ENCODE results near the gene AGBL4. TPM values are rescaled to one million over a fixed set of nuclear protein-coding genes. Genes with fewer than 3 reads are reported as not detected.

Gene AGBL4
- total RNA-seq, 1 donor from 2014 or later = 3.1 TPM

DNA sequence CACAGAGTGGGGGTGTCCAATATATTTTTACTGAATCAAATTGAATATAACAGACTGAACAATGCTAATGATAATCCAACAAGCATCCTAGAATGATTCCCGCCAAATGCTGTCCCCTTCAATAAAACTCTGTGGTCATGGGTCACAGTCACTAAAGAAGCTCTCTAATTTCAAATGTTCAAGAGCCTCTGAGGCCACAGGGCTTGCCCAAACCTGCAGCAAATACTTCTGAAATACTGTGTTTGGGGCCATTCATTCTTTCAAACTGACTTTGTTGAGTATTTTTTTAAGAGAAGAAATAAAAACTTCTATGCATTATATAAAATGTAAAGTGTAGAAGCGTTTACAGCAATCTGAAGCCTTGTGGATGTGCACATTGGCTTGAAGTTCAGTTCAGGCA, 1239.5 kb downstream of the AGBL4 start:
- TF ChIP-seq, protein P1, sequence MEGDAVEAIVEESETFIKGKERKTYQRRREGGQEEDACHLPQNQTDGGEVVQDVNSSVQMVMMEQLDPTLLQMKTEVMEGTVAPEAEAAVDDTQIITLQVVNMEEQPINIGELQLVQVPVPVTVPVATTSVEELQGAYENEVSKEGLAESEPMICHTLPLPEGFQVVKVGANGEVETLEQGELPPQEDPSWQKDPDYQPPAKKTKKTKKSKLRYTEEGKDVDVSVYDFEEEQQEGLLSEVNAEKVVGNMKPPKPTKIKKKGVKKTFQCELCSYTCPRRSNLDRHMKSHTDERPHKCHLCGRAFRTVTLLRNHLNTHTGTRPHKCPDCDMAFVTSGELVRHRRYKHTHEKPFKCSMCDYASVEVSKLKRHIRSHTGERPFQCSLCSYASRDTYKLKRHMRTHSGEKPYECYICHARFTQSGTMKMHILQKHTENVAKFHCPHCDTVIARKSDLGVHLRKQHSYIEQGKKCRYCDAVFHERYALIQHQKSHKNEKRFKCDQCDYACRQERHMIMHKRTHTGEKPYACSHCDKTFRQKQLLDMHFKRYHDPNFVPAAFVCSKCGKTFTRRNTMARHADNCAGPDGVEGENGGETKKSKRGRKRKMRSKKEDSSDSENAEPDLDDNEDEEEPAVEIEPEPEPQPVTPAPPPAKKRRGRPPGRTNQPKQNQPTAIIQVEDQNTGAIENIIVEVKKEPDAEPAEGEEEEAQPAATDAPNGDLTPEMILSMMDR (IDR thresholded peaks at IDR 0.05; ENCODE audit: unreplicated experiment) = no peak
- no peaks in the 10 kb centered on the region for H3K9me3 Mint-ChIP-seq (ENCODE audit: low read depth)
- no peaks in the 10 kb centered on the region for H3K4me1 Mint-ChIP-seq (ENCODE audit: low read depth)
- H3K27me3 Mint-ChIP-seq = peaks cover 5% of the 10 kb centered on the region
- no peaks in the 10 kb centered on the region for H3K36me3 Mint-ChIP-seq (ENCODE audit: insufficient read depth)
- H3K27ac Mint-ChIP-seq = no peak overlapping the region
- H3K4me3 Mint-ChIP-seq (ENCODE audit: low read depth) = no peak overlapping the region
- DNase-seq (ENCODE audit: low spot score, unreplicated experiment) = no peak

GRCh38 chr1:48777219-48777895, 1246.4 kb downstream of the AGBL4 start:
- peaks cover 36% of the 10 kb centered on the region for H3K4me1 Mint-ChIP-seq (ENCODE audit: low read depth)
- peak overlapping the region; percentile 65 for H3K27ac Mint-ChIP-seq
- DNase-seq (ENCODE audit: low spot score, unreplicated experiment) = no peak

GRCh38 chr1:48776393-48777218, 1247.1 kb downstream of the AGBL4 start, which contains the start of gene BEND5:
BEND5 (minus strand) TSS chr1:48776891; CDS start chr1:48776831, 60 bp downstream.
- Mint-ChIP-seq H3K4me1 (ENCODE audit: low read depth) (peaks cover 42% of the 10 kb centered on the region), H3K4me3 (ENCODE audit: low read depth) (peak within 1 kb of the TSS; percentile 100), H3K27me3 (peaks cover 5% of the 10 kb centered on the region), H3K9me3 (ENCODE audit: low read depth) (no peaks in the 10 kb centered on the region), H3K27ac (peak within 1 kb of the TSS; percentile 93), H3K36me3 (ENCODE audit: insufficient read depth) (peaks cover 9% of the 10 kb centered on the region)
- peak; percentile 62 for DNase-seq (ENCODE audit: low spot score, unreplicated experiment)
- TF ChIP-seq, protein P1 (IDR thresholded peaks at IDR 0.05; ENCODE audit: unreplicated experiment) = no peak

More at GRCh38 chr1:48777219-48777895, 1246.4 kb downstream of the AGBL4 start:
- peaks cover 5% of the 10 kb centered on the region for H3K27me3 Mint-ChIP-seq
- peak overlapping the region; percentile 100 for H3K4me3 Mint-ChIP-seq (ENCODE audit: low read depth)
- TF ChIP-seq, protein P1 (IDR thresholded peaks at IDR 0.05; ENCODE audit: unreplicated experiment) = no peak
- H3K9me3 Mint-ChIP-seq (ENCODE audit: low read depth) = no peaks in the 10 kb centered on the region
- H3K36me3 Mint-ChIP-seq (ENCODE audit: insufficient read depth) = peaks cover 5% of the 10 kb centered on the region

- peak overlapping the region; percentile 100 for H3K4me3 Mint-ChIP-seq (ENCODE audit: low read depth)
- H3K9me3 Mint-ChIP-seq (ENCODE audit: low read depth) = no peaks in the 10 kb centered on the region
- TF ChIP-seq, protein P1 (IDR thresholded peaks at IDR 0.05; ENCODE audit: unreplicated experiment) = no peak
- H3K27ac Mint-ChIP-seq = peak overlapping the region; percentile 93
- H3K27me3 Mint-ChIP-seq = peaks cover 4% of the 10 kb centered on the region
- peaks cover 42% of the 10 kb centered on the region for H3K4me1 Mint-ChIP-seq (ENCODE audit: low read depth)
- DNase-seq (ENCODE audit: low spot score, unreplicated experiment) = no peak
- H3K36me3 Mint-ChIP-seq (ENCODE audit: insufficient read depth) = peaks cover 9% of the 10 kb centered on the region
These were observed 1247.8 kb downstream of the AGBL4 start for GRCh38 chr1:48775831-48776392.

DNA sequence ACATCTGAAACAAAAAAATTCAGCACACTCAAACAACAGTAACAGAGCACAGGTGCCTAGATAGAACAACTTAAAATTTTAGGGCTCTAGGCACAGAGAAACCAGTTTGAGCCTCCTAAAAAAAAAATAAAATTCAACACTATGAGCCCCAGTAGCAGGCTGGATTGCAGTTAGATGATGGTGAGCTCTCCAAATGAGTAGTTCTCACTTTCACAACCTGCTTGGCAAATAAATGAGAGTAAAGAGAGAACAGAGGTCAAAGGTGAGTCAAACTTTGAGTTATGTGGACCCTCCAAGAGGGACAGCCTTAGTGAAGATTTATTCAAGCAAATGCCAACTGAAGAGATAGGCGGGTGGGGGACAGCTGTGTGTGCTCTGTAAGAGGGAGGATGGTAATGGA, 1250.6 kb downstream of the AGBL4 start:
- TF ChIP-seq, protein P1 (IDR thresholded peaks at IDR 0.05; ENCODE audit: unreplicated experiment) = no peak
- H3K36me3 Mint-ChIP-seq (ENCODE audit: insufficient read depth) = peaks cover 9% of the 10 kb centered on the region
- H3K27ac Mint-ChIP-seq = no peak overlapping the region
- peak overlapping the region; percentile 32 for H3K4me3 Mint-ChIP-seq (ENCODE audit: low read depth)
- H3K4me1 Mint-ChIP-seq (ENCODE audit: low read depth) = peaks cover 44% of the 10 kb centered on the region
- DNase-seq (ENCODE audit: low spot score, unreplicated experiment) = no peak
- H3K9me3 Mint-ChIP-seq (ENCODE audit: low read depth) = no peaks in the 10 kb centered on the region
- H3K27me3 Mint-ChIP-seq = no peaks in the 10 kb centered on the region
